ENCODE results near the gene UNK. TPM values are rescaled to one million over a fixed set of nuclear protein-coding genes. Genes with fewer than 3 reads are reported as not detected.

Gene UNK
- total RNA-seq (100 to 1,000 TPM in 1 of 5 donors, 10 to 100 TPM in 3, 1 to 10 TPM in 1; 3.5 to 102 (median 33.0) TPM), polyA plus RNA-seq (10 to 100 TPM; 13.5 to 17.3 (median 15.1) TPM)
- long read RNA-seq, donor 1, partial matches to known transcripts, result 0 of 3 reads
- long read RNA-seq, donor 1, other reads (novel, unspliced or antisense), result 0 of 3 reads
- long read RNA-seq, donor 2, partial matches to known transcripts, result 7 of 10 reads
- long read RNA-seq, donor 2, other reads (novel, unspliced or antisense), result 0 of 10 reads
- long read RNA-seq, donor 3, partial matches to known transcripts, result 0 of 1 reads
- long read RNA-seq, donor 3, other reads (novel, unspliced or antisense), result 0 of 1 reads
- long read RNA-seq, donor 4, result 0 reads
- long read RNA-seq, donor 5, partial matches to known transcripts, result 0 of 5 reads
- long read RNA-seq, donor 5, other reads (novel, unspliced or antisense), result 0 of 5 reads
- long read RNA-seq, donor 6, transcript UNK-202 (4 exons, 1,312 nt), result major isoform, 6 of 129 reads
- long read RNA-seq, donor 6, partial matches to known transcripts, result 65 of 129 reads
- long read RNA-seq, donor 6, other reads (novel, unspliced or antisense), result 57 of 129 reads
- long read RNA-seq, donor 7, partial matches to known transcripts, result 0 of 3 reads
- long read RNA-seq, donor 7, other reads (novel, unspliced or antisense), result 0 of 3 reads
- long read RNA-seq, donor 8, partial matches to known transcripts, result 0 of 2 reads
- long read RNA-seq, donor 8, other reads (novel, unspliced or antisense), result 0 of 2 reads
- long read RNA-seq, donor 9, partial matches to known transcripts, result 0 of 3 reads
- long read RNA-seq, donor 9, other reads (novel, unspliced or antisense), result 0 of 3 reads
- long read RNA-seq, donor 10, result 0 reads

DNA sequence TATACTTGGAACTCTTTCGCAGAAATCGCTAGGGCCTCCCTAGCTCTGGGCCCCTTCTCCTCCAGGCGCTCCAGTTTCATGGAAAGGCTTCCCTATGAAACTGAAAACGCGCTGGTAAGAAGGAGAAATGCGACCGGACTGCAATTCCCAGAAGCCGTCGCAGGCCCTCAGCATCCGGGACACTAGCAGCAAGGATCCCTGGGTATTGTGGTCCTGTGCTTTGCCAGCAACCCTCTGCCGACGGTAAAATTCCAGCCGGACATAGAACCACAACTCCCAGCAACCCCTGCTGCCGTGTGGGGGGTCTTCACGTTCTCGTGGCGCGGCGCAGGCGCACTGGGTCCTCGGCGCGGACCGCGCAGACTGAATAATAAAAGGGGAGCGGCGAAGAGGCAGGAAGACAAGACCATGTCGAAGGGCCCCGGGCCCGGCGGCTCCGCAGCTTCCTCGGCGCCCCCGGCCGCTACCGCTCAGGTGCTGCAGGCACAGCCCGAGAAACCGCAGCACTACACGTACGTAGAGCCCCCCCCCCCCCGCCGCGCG, at the start of gene UNK:
Gene UNK, plus strand, starts transcription at position 334 of the 543 bp plus-strand sequence. Its CDS starts 75 bp downstream, at position 409.
- H3K27me3 ChIP-seq, result no peaks in the 10 kb centered on the region
- no peaks in the 10 kb centered on the region for H3K9me3 ChIP-seq
- H3K4me3 ChIP-seq, result peak within 1 kb of the TSS; percentile 40 to 74 (median 64)
- 0 to 1% (median 0%) methylated on average over 10 to 45 of the region's 45 CpGs for WGBS, 5 donors
- H3K4me1 ChIP-seq, result peaks cover 37 to 84% (median 64%) of the 10 kb centered on the region in 4 donors
- DNase-seq, result peak; percentile 97 to 100
- H3K27ac ChIP-seq, result peak within 1 kb of the TSS; percentile 97 to 100 (median 99)
- intact Hi-C loops (cut with DNase I; ENCODE audit: low total_unique reads), result no loop called here
- TF ChIP-seq POLR2AphosphoS5 (IDR thresholded peaks at IDR 0.05) (peak; percentile 90 to 95 (median 91)), POLR2A (IDR thresholded peaks at IDR 0.05) (peak in 1 of 4 donors; percentile 59), EP300 (IDR thresholded peaks at IDR 0.05) (no peak)
- TF ChIP-seq, protein P1, sequence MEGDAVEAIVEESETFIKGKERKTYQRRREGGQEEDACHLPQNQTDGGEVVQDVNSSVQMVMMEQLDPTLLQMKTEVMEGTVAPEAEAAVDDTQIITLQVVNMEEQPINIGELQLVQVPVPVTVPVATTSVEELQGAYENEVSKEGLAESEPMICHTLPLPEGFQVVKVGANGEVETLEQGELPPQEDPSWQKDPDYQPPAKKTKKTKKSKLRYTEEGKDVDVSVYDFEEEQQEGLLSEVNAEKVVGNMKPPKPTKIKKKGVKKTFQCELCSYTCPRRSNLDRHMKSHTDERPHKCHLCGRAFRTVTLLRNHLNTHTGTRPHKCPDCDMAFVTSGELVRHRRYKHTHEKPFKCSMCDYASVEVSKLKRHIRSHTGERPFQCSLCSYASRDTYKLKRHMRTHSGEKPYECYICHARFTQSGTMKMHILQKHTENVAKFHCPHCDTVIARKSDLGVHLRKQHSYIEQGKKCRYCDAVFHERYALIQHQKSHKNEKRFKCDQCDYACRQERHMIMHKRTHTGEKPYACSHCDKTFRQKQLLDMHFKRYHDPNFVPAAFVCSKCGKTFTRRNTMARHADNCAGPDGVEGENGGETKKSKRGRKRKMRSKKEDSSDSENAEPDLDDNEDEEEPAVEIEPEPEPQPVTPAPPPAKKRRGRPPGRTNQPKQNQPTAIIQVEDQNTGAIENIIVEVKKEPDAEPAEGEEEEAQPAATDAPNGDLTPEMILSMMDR (IDR thresholded peaks at IDR 0.05), result peak in 1 of 7 experiments; percentile 31
- H3K36me3 ChIP-seq, result no peaks in the 10 kb centered on the region

GRCh38 chr17:75736173-75736835, 48.3 kb upstream of the UNK start:
- H3K36me3 ChIP-seq, result peaks cover 24 to 96% (median 75%) of the 10 kb centered on the region in 4 donors
- DNase-seq, result no peak

GRCh38 chr17:75737133-75737962, 47.3 kb upstream of the UNK start:
- H3K36me3 ChIP-seq, result peaks cover 17 to 96% (median 74%) of the 10 kb centered on the region in 4 donors
- no peak for DNase-seq
- WGBS, 5 donors, result 62 to 88% (median 88%) methylated on average over 4 to 20 of the region's 20 CpGs
- peak overlapping the region in 1 of 5 donors; percentile 60 for H3K27ac ChIP-seq
- peaks cover 0 to 6% (median 0%) of the 10 kb centered on the region in 3 donors for H3K27me3 ChIP-seq
- TF ChIP-seq EP300 (IDR thresholded peaks at IDR 0.05) (no peak), POLR2AphosphoS5 (IDR thresholded peaks at IDR 0.05) (no peak), POLR2A (IDR thresholded peaks at IDR 0.05) (no peak)
- TF ChIP-seq, protein P1 (IDR thresholded peaks at IDR 0.05), result no peak
- H3K4me3 ChIP-seq, result no peak overlapping the region
- H3K4me1 ChIP-seq, result peaks cover 0 to 15% (median 3%) of the 10 kb centered on the region in 4 donors
- intact Hi-C loops (cut with DNase I; ENCODE audit: low total_unique reads), result no loop called here
- no peaks in the 10 kb centered on the region for H3K9me3 ChIP-seq

More at GRCh38 chr17:75736173-75736835, 48.3 kb upstream of the UNK start:
- intact Hi-C loops (cut with DNase I; ENCODE audit: low total_unique reads), result no loop called here
- H3K4me3 ChIP-seq, result no peak overlapping the region
- H3K4me1 ChIP-seq, result peaks cover 0 to 15% (median 4%) of the 10 kb centered on the region in 4 donors
- TF ChIP-seq, protein P1 (IDR thresholded peaks at IDR 0.05), result no peak
- TF ChIP-seq EP300 (IDR thresholded peaks at IDR 0.05) (no peak), POLR2A (IDR thresholded peaks at IDR 0.05) (no peak), POLR2AphosphoS5 (IDR thresholded peaks at IDR 0.05) (no peak)
- no peak overlapping the region for H3K27ac ChIP-seq
- H3K9me3 ChIP-seq, result no peaks in the 10 kb centered on the region
- H3K27me3 ChIP-seq, result peaks cover 0 to 6% (median 0%) of the 10 kb centered on the region in 3 donors
- 89 to 92% (median 91%) methylated on average over 16 to 26 of the region's 26 CpGs for WGBS, 5 donors
